Mesenchymal stem cell (in vitro differentiated cells and primary cell): ENCODE measurements around the gene GIGYF2.

Experiments
- DNase-seq: peaks from one replicate; pipeline ENCODE4 v3.0.0-alpha.2; 2013
- H2AFZ ChIP-seq: one replicate; pipeline ENCODE4 v1.6.1; 2013; ENCODE audit warnings: low read depth, mild to moderate bottlenecking, control low read depth, inconsistent platforms, low read length, moderate library complexity
- H2AK5ac ChIP-seq: 2 replicates; pipeline ENCODE4 v1.6.1; 2013; ENCODE audit warnings: low read length, moderate library complexity, mild to moderate bottlenecking, inconsistent platforms; ENCODE audit not compliant: severe bottlenecking
- H2BK120ac ChIP-seq: one replicate; pipeline ENCODE4 v1.6.1; 2013; ENCODE audit warnings: low read depth, mild to moderate bottlenecking, inconsistent platforms, low read length, moderate library complexity
- H2BK12ac ChIP-seq, 2 experiments: one replicate each; pipeline ENCODE4 v1.6.1; 2013; ENCODE audit warnings: inconsistent platforms in 2 of 2, low read length in 2 of 2, mild to moderate bottlenecking in 2 of 2, moderate library complexity in 2 of 2, control low read depth in 1 of 2
- H2BK15ac ChIP-seq: one replicate; pipeline ENCODE4 v1.6.1; 2013; ENCODE audit warnings: mild to moderate bottlenecking, low read depth, inconsistent platforms; ENCODE audit not compliant: poor library complexity, severe bottlenecking
- H2BK5ac ChIP-seq: 2 replicates; pipeline ENCODE4 v1.6.1; 2013; ENCODE audit warnings: low read depth, mild to moderate bottlenecking, low read length, control low read depth, inconsistent platforms; ENCODE audit not compliant: poor library complexity, severe bottlenecking
- H3K14ac ChIP-seq, 2 experiments: one replicate each; pipeline ENCODE4 v1.6.1; 2013; ENCODE audit warnings: inconsistent platforms in 2 of 2, low read length in 2 of 2, control low read depth in 1 of 2, mild to moderate bottlenecking in 1 of 2, moderate library complexity in 1 of 2
- H3K18ac ChIP-seq, 2 experiments: one replicate each; pipeline ENCODE4 v1.6.1; 2013; ENCODE audit warnings: inconsistent platforms in 2 of 2, low read length in 2 of 2, control low read depth in 1 of 2, low read depth in 1 of 2, mild to moderate bottlenecking in 1 of 2
- H3K23ac ChIP-seq, 2 experiments: one replicate each; pipeline ENCODE4 v1.6.1; 2013; ENCODE audit warnings: inconsistent platforms in 2 of 2, low read length in 2 of 2, mild to moderate bottlenecking in 2 of 2, moderate library complexity in 2 of 2, control low read depth in 1 of 2
- H3K27ac ChIP-seq: 2 replicates; pipeline ENCODE4 v1.5.1; 2013; ENCODE audit warnings: mild to moderate bottlenecking, moderate library complexity, low read length, control low read depth, inconsistent platforms; ENCODE audit not compliant: poor library complexity, severe bottlenecking
- H3K27me3 ChIP-seq, 2 experiments: 2 replicates each; pipeline versions ENCODE4 v1.6.1 to v1.7.0; 2013; ENCODE audit warnings: low read length in 2 of 2, mild to moderate bottlenecking in 2 of 2, moderate library complexity in 2 of 2, control low read depth in 1 of 2, inconsistent platforms in 1 of 2; ENCODE audit not compliant: control insufficient read depth in 1 of 2, insufficient read depth in 1 of 2
- H3K36me3 ChIP-seq, 2 experiments: 2 replicates each; pipeline versions ENCODE4 v1.6.1 to v1.7.0; 2013; ENCODE audit warnings: low read length in 2 of 2, control low read depth in 1 of 2, inconsistent platforms in 1 of 2, low read depth in 1 of 2, mild to moderate bottlenecking in 1 of 2; ENCODE audit not compliant: insufficient read depth in 2 of 2, control insufficient read depth in 1 of 2
- H3K4ac ChIP-seq, 2 experiments: one replicate each; pipeline ENCODE4 v1.6.1; 2013; ENCODE audit warnings: inconsistent platforms in 2 of 2, low read length in 2 of 2, mild to moderate bottlenecking in 2 of 2, moderate library complexity in 2 of 2, control low read depth in 1 of 2, low read depth in 1 of 2
- H3K4me1 ChIP-seq: 2 replicates; pipeline ENCODE4 v1.6.1; 2013; ENCODE audit warnings: low read depth, low read length, control low read depth; ENCODE audit not compliant: control insufficient read depth, insufficient read depth
- H3K4me2 ChIP-seq: 2 replicates; pipeline ENCODE4 v1.6.1; 2013; ENCODE audit warnings: low read length, mild to moderate bottlenecking, inconsistent platforms; ENCODE audit not compliant: poor library complexity, severe bottlenecking
- H3K4me3 ChIP-seq, 2 experiments: 2 replicates each; pipeline versions ENCODE4 v1.5.1 to v1.7.0; 2013; ENCODE audit warnings: low read length in 2 of 2, mild to moderate bottlenecking in 2 of 2, control low read depth in 1 of 2, low read depth in 1 of 2; ENCODE audit not compliant: insufficient read depth in 1 of 2
- H3K79me1 ChIP-seq: replicated peaks from 2 replicates; pipeline ENCODE4 v1.6.1; 2013; ENCODE audit warnings: mild to moderate bottlenecking, control low read depth, low read length, inconsistent platforms; ENCODE audit not compliant: poor library complexity, severe bottlenecking
- H3K9ac ChIP-seq: 2 replicates; pipeline ENCODE4 v1.7.0; 2013; ENCODE audit warnings: mild to moderate bottlenecking, low read length, moderate library complexity
- H3K9me3 ChIP-seq: 2 replicates; pipeline ENCODE4 v1.7.0; 2013; ENCODE audit warnings: mild to moderate bottlenecking, low read length; ENCODE audit not compliant: control insufficient read depth
- H4K8ac ChIP-seq: one replicate; pipeline ENCODE4 v1.6.1; 2013; ENCODE audit warnings: inconsistent platforms, mild to moderate bottlenecking, low read length, moderate library complexity
- H4K91ac ChIP-seq: one replicate; pipeline ENCODE4 v1.6.1; 2013; ENCODE audit warnings: mild to moderate bottlenecking, low read length, inconsistent platforms
- WGBS: methylation state at CpG from one replicate; pipeline ENCODE4 v1.1.7; 2013; ENCODE audit warnings: mixed read lengths; 5-methylcytosine and 5-hydroxymethylcytosine counted together

Gene GIGYF2

GRCh38 chr2:232886176-232886575 lies 189.0 kb downstream of the GIGYF2 start:
- H3K36me3 ChIP-seq, result peaks cover 0 to 12% of the 10 kb centered on the region in 2 experiments
- no peak overlapping the region for H2AFZ ChIP-seq
- peak overlapping the region in 1 of 2 experiments; percentile 28 for H3K4me3 ChIP-seq
- no peak overlapping the region for H3K9ac ChIP-seq
- WGBS, result 95% methylated on average over 6 of the region's 11 CpGs
- no peak overlapping the region for H2AK5ac ChIP-seq
- no peak overlapping the region for H2BK12ac ChIP-seq
- H3K27ac ChIP-seq, result no peak overlapping the region
- H3K4me1 ChIP-seq, result peaks cover 15% of the 10 kb centered on the region
- no peak overlapping the region for H2BK120ac ChIP-seq
- H4K91ac ChIP-seq, result peak overlapping the region; percentile 72
- H4K8ac ChIP-seq, result peak overlapping the region; percentile 73
- H3K9me3 ChIP-seq, result no peaks in the 10 kb centered on the region
- no peak overlapping the region for H3K4me2 ChIP-seq
- no peak overlapping the region for H3K4ac ChIP-seq
- no peak for DNase-seq
- no peak overlapping the region for H3K23ac ChIP-seq
- no peak overlapping the region for H3K18ac ChIP-seq
- H3K14ac ChIP-seq, result peak overlapping the region in 1 of 2 experiments; percentile 93
- no peaks in the 10 kb centered on the region for H3K79me1 ChIP-seq
- H2BK15ac ChIP-seq, result no peak overlapping the region
- H3K27me3 ChIP-seq, result peaks cover 5 to 41% of the 10 kb centered on the region in 2 experiments
- H2BK5ac ChIP-seq, result no peak overlapping the region

GRCh38 chr2:232886632-232887031 lies 189.5 kb downstream of the GIGYF2 start:
- H2BK12ac ChIP-seq, result no peak overlapping the region
- H3K23ac ChIP-seq, result no peak overlapping the region
- DNase-seq, result no peak
- no peak overlapping the region for H3K9ac ChIP-seq
- H3K27ac ChIP-seq, result no peak overlapping the region
- H4K91ac ChIP-seq, result no peak overlapping the region
- H2BK120ac ChIP-seq, result no peak overlapping the region
- H3K14ac ChIP-seq, result no peak overlapping the region
- H3K18ac ChIP-seq, result no peak overlapping the region
- H2AK5ac ChIP-seq, result no peak overlapping the region
- H3K4ac ChIP-seq, result no peak overlapping the region
- no peak overlapping the region for H2BK5ac ChIP-seq
- WGBS, result 89% methylated on average over 7 of the region's 7 CpGs
- no peaks in the 10 kb centered on the region for H3K79me1 ChIP-seq
- H3K9me3 ChIP-seq, result no peaks in the 10 kb centered on the region
- peaks cover 0 to 12% of the 10 kb centered on the region in 2 experiments for H3K36me3 ChIP-seq
- H4K8ac ChIP-seq, result no peak overlapping the region
- peaks cover 19% of the 10 kb centered on the region for H3K4me1 ChIP-seq
- no peak overlapping the region for H3K4me2 ChIP-seq
- H3K4me3 ChIP-seq, result no peak overlapping the region
- no peak overlapping the region for H2AFZ ChIP-seq
- no peak overlapping the region for H2BK15ac ChIP-seq
- H3K27me3 ChIP-seq, result peaks cover 5 to 41% of the 10 kb centered on the region in 2 experiments

DNA sequence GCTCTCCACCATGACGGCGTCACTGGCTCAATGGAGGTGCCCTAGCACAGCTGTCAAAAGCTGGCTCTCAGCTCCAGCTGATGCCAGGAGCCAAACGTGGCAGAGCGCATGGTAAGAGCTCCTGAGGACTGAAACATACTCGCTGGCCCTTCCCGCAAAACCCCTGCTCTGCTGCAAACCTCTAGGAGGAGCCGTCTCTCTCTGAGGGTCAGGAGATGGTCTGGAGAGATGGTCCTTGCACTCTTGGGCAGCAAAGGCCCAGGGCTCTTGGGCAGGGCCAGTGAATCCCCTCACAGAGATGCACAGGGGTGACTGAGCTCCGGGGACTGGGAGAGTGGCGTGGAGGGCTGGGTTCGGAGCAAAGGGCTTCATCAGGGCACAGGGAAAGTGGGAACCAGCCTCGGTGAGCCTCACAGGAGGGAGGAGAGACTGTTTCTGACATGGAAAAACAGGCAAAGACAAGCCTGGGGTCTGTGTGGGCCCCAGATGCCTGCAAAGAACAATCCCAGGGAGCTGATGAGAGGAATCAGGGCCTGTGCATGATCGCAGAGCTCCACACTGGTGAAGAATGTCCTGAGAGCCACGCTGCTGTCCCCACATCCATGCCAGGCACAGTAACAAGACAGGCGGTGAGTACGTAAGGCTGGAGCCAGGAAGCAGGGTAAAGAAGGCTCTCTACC lies 190.2 kb downstream of the GIGYF2 start:
- no peak overlapping the region for H2BK120ac ChIP-seq
- H2AK5ac ChIP-seq, result no peak overlapping the region
- H4K91ac ChIP-seq, result no peak overlapping the region
- no peaks in the 10 kb centered on the region for H3K9me3 ChIP-seq
- peaks cover 5 to 41% of the 10 kb centered on the region in 2 experiments for H3K27me3 ChIP-seq
- H3K4me3 ChIP-seq, result no peak overlapping the region
- H3K79me1 ChIP-seq, result no peaks in the 10 kb centered on the region
- H2BK15ac ChIP-seq, result no peak overlapping the region
- no peak overlapping the region for H3K27ac ChIP-seq
- H3K9ac ChIP-seq, result no peak overlapping the region
- no peak overlapping the region for H2BK12ac ChIP-seq
- H3K4me1 ChIP-seq, result peaks cover 21% of the 10 kb centered on the region
- H4K8ac ChIP-seq, result no peak overlapping the region
- no peak overlapping the region for H3K14ac ChIP-seq
- no peak overlapping the region for H3K4me2 ChIP-seq
- no peak overlapping the region for H2BK5ac ChIP-seq
- no peak for DNase-seq
- no peak overlapping the region for H3K23ac ChIP-seq
- H2AFZ ChIP-seq, result no peak overlapping the region
- no peak overlapping the region for H3K4ac ChIP-seq
- peaks cover 0 to 7% of the 10 kb centered on the region in 2 experiments for H3K36me3 ChIP-seq
- no peak overlapping the region for H3K18ac ChIP-seq
- WGBS, result 82% methylated on average over 15 of the region's 15 CpGs

GRCh38 chr2:232888099-232888836 lies 191.1 kb downstream of the GIGYF2 start:
- Histone ChIP-seq H2BK12ac (no peak overlapping the region), H3K14ac (peak overlapping the region in 1 of 2 experiments; percentile 50), H3K27me3 (peaks cover 5 to 41% of the 10 kb centered on the region in 2 experiments), H3K4me3 (no peak overlapping the region), H3K27ac (no peak overlapping the region), H2BK5ac (no peak overlapping the region), H4K91ac (peak overlapping the region; percentile 2), H2AK5ac (no peak overlapping the region), H3K4me1 (peaks cover 21% of the 10 kb centered on the region), H3K9me3 (no peaks in the 10 kb centered on the region), H3K79me1 (no peaks in the 10 kb centered on the region), H2BK15ac (no peak overlapping the region), H3K4me2 (no peak overlapping the region), H3K18ac (no peak overlapping the region), H3K9ac (no peak overlapping the region), H2AFZ (no peak overlapping the region), H3K36me3 (no peaks in the 10 kb centered on the region), H3K23ac (no peak overlapping the region), H3K4ac (no peak overlapping the region), H4K8ac (no peak overlapping the region), H2BK120ac (no peak overlapping the region)
- WGBS, result 86% methylated on average over 20 of the region's 21 CpGs
- no peak for DNase-seq
